Stimulated activated CD4-positive, alpha-beta T cell treated with anti-CD3 and anti-CD28 coated beads, Interleukin-4, amount 100 ng/mL, for 48 hours (primary cell): Measurements from ENCODE around the gene TBCB.
"Not testable (repeated sequence)": the region's sequence is repeated elsewhere in the genome, so short reads cannot be mapped to it uniquely, and the experiment has no call there.

Experiments used
- DNase-seq, 2 donors: peaks; one replicate each; pipeline ENCODE4 v3.0.0-alpha.2; 2020; ENCODE audit warnings: low read depth in 2 of 2

Gene TBCB

DNA sequence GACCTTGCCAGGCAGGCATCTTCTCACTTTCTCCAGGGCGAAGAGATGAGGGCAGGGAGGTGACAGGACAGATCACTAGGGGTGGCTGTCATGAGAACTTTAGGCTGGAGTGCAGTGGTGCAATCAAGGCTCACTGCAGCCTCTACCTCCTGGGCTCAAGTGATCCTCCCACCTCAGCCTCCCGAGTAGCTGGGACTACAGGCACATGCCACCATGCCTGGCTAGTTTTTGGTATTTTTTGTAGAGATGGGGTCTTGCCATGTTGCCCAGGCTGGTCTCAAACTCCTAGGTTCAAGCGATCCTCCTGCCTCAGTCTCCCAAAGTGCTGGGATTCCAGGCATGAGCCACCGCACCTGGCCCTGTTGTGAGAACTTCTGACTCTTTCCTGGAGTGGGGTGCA is 19.6 kb downstream of the TBCB start:
- not testable (repeated sequence) for DNase-seq

DNA sequence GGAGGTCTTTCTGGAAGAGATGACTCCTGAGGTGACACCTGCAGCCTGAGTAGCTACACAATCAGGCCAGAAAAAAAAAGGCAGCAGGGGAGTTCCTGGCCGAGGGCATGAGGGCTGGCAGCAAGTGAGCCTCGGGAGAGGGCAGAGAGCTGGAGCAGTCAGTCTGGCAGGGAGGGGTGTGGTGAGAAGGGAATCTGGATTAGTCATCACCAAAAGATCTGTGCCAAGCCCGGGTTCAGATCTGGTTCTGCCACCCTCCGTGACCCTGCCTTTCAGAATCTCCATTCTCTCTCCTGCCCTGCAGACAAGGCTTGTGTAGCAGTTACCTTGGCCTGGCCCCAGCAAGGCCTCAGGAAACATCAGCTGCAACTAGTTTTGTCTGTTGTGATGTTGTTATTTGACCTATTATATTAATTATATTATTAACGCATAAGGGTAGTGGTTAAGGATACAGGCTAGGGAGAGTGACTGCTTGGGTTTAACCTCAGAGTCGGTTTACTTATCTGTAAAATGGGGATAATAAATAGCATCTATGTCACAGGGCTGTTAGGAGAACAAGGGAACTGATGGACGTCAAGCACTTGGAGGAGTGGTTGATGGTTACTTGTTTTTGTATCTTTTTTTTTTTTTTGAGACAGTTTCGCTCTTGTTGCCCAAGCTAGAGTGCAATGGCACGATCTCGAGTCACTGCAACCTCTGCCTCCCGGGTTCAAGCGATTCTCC is 21.9 kb downstream of the TBCB start:
- no peak for DNase-seq

DNA sequence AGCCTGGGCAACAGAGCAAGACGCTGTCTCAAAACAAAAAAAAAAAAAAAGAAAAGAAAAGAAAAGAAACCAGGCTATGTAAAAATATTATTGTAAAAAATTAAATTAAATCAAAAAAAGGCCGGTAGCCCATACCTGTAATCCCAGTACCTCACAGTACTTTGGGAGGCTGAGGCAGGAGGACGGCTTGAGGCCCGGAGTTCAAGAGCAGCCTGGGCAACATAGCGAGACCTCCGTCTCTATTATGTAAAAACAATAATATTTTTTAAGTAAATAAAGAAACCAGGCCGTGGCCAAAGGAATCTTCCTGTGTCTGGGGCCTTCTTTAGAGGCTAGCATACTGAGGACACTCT is 23.8 kb downstream of the TBCB start:
- no peak for DNase-seq

DNA sequence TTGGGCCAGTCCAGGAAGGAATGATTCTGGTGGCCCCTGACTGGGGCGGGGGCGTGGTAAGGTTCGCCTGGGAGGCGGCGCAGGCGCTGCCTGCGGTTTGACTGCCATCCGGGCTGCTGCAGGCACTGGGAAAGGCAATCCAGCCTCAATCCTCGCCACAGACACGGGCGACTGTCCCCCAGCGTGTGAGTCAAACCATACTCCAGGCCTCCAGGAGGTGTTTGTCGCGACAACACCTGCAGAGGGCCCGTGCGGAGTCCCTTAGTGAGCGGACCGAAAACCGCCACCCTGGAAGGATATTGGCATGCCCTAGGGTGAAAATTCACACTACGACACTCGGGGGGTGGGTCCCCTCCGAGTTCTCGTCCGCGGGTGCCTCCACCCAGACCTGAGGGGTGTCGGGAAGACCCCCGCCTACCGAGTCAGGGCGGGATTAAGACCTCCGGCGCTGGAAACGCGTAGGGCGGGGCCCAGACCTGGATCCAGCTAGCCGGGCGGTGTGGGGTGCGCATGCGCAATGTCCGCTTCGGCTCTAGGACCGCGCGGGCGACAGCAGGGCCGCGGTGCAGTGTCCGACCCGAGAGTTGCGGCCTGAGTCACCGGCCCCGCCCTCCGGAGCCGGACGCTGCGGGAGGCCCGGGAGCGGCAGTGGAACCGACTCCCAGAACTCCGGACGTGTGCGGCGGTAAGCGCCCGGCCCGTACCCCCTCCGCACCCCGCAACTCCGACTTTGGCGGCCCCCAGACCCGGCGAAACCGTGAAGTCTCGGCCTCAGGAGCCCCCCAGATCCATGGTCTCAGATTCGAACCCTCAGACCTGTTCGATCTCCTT is 24.4 kb downstream of the TBCB start, which contains the start of gene CAPNS1:
Gene CAPNS1 (plus strand): TSS at position 594 of the 831 bp plus-strand sequence. CDS start 946 bp downstream, outside the sequence.
- DNase-seq, result peak; percentile 91 to 93

DNA sequence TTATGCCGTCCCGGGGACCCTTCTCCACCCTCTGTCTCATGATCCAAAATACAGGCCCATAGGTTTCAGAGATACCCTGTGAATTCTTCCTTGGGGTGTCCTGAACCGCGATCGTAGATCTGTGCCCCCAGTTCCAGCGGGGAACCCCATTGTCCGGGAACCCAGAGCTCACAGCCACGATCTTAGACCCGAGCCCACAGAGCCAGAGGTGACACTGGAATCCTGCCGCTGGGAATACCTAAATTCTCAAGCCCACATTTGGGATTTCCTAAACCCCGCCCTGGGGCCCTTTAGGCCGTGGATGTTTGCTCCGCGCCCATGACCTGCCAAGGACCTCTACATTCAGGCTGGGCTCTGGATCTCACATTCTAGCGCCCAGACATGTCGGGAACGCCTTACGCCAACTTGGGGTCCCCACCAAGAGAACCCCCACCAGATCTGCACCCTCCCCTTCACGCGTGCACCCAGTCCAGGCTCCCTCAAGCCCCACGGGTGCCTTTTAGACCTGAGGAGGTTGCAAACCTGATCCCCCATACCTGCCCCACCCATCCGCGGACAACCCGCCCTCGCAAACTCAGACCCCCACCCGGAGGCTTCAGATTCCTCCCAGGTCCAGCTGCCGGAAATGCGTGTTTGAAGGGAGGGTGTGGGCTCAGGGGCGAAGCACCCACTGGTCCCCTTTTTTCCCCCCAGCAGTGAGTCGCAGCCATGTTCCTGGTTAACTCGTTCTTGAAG is 25.2 kb downstream of the TBCB start:
- DNase-seq, result peak; percentile 26 to 31

DNA sequence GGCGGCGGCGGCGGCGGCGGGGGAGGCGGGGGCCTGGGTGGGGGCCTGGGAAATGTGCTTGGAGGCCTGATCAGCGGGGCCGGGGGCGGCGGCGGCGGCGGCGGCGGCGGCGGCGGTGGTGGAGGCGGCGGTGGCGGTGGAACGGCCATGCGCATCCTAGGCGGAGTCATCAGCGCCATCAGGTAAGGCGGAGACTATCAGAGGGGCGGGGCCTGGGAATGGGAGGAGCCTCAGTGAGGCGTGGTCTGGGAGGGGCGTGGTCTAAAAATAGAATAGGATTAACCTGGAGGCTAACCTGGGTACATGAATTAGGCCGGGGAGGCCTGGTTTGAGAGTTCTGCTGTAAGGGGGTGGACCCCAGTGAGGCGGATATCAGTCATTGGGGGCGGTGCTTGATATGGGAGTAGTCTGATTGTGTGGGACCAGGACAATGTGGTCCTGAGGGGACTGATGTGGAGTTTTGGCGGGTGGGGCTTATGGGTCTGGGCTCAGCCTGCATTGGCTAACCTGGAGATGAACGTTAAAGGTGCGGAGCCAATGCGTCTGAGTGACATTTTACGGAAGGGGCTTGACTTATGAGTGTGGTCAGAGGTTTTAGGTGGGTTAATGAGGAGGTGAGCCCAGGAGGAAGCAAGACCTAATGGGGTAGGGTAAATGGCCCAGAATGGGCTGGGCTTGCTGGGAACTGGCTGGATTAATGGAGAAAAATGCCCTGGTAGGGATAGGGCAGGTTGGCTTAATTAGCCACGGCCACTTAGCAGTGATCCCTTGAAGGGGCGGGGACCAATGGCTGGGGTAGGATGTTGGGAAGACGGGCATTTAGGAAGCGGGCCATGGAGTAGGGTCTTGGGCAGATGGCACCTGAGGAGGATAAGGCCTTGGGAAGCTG is 26.0 kb downstream of the TBCB start:
- peak; percentile 82 to 95 for DNase-seq

DNA sequence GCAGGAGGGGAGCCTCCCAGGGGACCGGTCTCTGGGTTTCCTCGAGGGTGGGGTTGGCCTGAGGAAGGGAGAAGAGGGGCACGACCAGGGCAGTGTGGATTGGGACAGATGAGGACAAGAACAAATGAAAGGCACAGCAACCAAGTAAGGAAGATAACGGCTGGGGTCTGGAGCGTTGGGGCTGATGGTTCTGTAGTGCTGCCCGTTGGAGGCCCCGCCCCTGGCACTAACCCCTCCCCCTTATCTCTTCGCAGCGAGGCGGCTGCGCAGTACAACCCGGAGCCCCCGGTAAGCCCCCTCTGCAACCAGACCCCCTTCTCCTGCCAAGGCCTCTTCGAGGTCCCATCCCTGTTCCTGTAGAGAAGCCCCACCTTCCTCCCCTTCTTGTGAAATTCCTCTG is 26.8 kb downstream of the TBCB start:
- no peak for DNase-seq

DNA sequence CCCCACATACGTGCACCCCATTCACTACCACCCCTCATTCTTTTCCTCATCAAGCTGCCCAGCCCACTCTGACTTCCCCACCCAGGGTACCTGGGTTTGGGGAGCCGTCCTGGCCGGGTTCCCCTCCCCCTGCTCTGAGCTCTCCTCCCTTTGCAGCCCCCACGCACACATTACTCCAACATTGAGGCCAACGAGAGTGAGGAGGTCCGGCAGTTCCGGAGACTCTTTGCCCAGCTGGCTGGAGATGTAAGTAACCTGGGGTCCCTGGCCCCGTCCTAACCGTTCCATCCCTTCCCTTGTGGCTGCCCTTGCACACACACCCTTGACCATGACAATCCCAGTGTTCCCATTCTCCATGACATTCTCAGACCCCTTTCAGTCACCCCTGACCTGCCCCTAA is 27.2 kb downstream of the TBCB start:
- DNase-seq, result no peak

DNA sequence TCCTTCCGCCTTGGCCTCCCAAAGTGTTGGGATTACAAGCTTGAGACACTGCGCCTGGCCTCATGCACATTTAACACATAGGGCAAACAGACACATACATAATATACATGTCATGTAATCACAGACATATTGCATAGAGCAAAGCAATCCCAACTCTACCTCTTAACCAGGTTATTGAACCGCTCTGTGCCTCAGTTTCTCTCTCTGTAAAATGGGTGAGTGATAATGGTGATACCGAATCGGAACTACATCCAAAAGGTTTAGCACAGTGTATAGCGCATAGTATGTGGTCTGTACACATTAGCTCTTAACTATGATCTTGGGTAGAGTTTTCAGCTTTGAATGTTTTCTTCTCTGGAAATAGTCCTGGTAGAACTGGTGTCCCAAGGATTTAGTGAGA is 29.4 kb downstream of the TBCB start:
- DNase-seq, result no peak

DNA sequence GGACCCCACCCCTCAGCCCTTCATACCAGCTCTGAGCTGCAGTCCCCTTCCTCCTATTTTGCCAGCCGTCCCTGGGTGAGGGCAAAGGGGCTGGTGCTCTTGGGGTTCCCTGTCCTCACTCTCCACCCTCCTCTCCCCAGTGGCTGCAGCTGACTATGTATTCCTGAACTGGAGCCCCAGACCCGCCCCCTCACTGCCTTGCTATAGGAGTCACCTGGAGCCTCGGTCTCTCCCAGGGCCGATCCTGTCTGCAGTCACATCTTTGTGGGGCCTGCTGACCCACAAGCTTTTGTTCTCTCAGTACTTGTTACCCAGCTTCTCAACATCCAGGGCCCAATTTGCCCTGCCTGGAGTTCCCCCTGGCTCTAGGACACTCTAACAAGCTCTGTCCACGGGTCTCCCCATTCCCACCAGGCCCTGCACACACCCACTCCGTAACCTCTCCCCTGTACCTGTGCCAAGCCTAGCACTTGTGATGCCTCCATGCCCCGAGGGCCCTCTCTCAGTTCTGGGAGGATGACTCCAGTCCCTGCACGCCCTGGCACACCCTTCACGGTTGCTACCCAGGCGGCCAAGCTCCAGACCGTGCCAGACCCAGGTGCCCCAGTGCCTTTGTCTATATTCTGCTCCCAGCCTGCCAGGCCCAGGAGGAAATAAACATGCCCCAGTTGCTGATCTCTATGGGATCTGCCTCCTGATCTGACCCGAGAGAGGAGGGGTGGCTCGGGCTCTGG is 34.6 kb downstream of the TBCB start:
- no peak for DNase-seq

DNA sequence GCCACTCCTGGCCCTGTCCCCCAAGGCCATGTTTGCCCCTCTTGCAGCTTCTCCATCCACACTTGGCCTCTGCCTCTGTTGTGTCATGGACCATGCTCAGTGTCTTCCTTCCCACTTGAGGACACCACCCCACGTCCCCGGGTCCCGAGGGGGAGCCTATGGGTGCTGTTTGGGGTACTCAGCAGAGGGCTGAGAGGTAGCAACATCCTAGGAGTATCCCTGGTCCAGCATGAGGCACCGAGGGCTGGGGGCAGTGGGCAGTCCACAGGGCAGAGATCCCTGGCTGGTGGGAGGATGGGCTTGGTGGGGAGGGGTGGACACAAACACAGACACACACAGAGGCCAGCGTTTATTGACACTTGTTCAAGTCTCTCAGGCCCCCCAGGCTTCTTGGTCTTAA is 35.3 kb downstream of the TBCB start:
- DNase-seq, result no peak

DNA sequence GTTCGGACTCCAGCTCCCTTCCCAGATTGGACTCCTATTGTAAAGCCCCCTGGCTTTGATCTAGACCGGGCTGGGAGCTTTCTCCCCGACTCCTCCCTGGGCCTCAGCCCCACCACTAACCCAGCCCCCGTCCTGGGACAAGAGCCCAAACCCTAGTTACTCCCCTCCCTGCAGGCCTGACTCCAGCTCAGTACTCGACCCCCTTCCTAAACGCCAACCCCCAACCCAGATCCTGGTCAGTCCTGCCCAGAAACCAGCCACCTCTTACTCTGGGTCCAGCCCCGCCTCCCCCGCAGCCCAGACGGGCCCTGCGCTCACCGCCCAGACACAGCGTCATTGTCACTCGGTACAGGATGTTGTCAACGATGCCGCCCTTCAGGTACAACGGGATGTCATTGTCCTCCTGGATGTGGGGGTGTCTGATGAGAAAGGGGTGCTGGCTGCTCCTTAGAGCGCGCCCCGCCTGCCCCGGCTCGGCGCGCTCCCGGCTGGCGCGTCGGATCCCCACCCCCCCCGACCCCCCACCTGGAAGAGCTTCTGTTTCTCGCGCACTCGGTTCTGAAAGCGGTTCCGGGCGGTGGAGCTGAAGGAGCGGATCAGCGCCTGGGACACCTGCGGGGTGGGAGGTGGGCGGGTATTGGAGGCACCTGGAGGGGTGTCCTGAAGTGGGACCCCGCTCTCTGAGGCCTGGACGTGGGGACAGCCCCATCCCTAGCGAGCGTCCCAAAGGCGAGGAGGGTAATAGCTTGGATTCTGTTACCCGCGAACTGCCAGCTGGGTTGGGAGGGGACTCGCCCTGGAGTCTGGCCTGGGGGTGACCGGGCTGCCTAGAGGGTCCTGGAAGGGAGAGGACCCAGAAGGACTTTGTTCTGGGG is 36.1 kb downstream of the TBCB start:
- DNase-seq, result no peak

DNA sequence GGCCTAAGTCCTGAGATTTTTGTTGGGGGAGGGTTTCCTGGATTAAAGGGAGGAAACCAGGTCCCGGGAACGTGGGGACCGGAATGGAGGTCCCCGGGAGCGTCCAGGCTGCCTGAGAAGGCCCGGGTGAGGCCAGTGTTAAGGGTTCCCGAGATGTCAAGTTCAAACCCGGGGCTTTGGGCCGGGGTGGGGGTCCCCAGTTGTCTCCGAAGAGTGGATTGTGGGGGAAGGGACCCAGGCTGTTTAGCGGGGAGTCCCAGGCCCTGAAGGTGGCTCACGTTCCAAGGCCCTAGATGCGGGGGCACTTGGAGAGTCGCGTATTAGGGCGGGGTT is 36.7 kb downstream of the TBCB start:
- no peak for DNase-seq

DNA sequence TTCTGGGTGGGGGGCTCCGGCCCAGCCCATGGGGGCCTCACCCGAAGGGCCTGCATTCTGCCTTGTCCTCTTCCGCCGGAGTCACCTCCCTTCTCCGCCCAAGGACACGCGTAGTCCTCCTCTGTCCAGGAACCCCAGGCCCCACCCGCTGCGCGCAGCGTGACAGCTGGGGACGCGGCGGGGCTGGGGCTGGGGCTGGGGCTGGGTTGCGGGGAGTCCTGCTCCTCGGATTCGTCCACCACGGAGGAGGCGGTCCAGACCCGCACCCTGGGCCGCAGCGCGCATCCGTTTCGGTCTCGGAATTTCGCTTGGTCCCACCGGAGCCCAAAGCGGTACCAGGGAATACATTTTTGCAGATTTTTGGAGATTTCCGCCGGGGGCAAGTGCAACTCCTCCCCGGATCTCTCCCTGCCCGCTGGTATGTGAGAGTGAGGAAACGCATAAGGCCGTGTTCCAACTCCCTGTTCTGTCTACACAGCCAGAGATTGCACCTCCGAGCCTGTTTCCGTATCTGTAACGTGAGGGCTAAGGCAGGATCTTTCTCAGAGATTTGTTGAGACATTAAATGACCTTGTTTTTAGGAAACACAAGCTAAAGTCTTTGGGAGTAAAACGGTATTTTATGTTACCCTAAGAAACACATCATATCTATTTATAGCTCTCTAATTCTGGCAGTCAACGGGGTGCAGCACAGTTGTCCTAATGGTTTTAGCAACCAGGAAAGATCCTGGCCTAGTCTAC is 37.3 kb downstream of the TBCB start, which contains the start of gene COX7A1:
Gene COX7A1 (minus strand): TSS at position 96 of the 740 bp plus-strand sequence. CDS start 40 bp downstream, at position 56.
- DNase-seq, result no peak

DNA sequence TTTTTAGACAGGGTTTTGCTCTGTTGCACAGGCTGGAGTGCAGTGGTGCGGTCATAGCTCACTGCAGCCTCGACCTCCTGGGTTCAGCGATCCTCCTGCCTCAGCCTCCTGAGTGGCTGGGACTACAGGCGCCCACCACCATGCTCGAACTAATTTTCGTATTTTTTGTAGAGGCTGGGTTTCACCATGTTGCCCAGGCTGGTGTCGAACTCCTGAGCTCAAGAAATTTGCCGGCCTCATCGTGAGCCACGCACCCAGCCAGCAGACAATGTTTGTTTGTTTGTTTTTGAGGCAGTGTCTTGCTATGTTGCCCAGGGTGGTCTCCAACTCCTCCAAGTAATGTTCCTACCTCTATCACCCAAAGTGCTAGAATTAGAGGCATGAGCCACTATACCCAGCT is 37.9 kb downstream of the TBCB start:
- DNase-seq, result no peak

DNA sequence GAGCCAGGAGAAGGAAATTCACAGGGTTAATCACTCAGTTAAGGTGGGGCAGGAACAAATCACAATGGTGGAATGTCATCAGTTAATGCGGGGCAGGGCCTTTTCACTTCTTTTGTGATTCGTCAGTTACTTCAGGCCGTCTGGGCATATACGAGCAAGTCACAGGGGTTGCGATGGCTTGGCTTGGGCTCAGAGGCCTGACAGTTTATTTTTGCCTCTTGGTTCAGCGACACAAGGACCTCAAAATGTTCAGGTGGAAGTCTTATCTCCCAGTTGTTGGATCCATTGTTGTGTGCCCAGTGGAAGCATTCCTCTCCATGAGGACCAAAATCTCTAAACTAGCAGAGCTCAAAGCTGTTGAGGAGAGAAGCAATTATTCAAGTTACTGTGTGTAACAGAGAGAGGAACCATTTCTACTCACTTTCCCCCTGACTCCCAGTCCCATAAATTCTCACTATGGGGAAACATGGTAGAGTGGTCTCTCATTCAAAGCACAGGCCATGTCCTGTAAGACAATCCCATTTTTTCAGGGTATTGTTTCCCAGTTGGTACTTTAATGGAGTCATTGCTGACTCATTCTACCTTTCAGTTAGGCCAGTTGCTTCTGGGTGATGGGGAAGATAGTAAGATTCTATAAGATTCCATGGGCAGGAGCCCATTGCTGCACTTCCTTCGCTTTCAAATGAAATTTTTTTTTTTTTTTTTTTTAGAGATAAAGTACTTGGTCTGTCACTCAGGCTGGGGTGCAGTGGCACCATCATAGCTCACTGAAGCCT is 45.7 kb downstream of the TBCB start:
- DNase-seq, result no peak

DNA sequence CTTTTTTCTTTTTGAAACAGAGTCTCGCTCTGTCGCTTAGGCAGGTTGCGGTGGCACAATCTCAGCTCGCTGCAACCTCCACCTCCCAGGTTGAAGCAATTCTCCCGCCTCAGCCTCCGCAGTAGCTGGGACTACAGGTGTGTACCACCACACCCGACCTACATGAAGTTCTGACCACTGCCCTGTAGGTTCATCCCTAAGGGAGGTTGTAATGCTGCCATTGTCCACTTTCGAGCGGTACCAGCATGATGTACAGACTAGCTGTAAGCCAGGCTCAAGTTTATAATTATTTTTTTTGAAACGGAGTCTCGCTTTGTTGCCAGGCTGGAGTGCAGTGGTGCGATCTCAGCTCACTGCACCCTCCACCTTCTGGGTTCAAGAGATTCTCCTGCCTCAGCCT is 48.5 kb downstream of the TBCB start:
- DNase-seq, result no peak

DNA sequence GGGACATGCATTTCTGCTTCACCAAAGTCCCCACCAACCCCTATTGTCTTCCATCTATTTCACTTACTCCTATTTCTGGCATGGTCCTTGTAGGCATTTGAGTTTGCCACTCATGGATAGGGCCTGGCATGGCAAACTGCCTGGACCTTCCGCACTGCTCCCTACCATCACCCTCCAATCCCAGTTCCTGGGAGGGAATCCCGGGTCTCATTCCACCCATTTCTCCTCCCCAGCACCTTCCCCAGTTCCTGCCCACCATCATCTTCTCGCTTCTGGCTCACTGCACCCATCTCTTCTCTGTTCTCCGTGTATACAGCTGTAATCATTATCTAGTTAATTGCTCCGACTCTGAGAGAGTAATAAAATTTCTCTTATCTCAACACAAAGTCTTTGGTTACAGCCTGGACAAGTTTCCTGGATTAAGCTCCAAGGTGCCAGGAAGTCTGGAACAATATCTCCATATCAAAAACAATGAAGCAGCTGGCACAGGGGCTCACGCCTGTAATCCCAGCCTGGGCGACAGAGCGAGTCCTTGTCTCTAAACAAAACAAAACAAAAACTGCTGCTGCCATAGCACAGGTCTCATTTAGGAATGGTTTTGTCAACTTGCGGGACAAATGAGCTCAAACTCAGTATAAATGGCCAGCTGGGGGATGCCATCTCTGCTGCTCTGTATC is 54.0 kb downstream of the TBCB start:
- DNase-seq, result no peak
